Cardiac muscle cell (in vitro differentiated cells and primary cell): ENCODE results near the gene ORMDL3. TPM values are rescaled to one million over a fixed set of nuclear protein-coding genes. Genes with fewer than 3 reads are reported as not detected.

Experiments
- DNase-seq, 2 donors: peaks; one replicate each; pipeline versions ENCODE4 v3.0.0 to v3.0.0-alpha.2; 2010 to 2017; ENCODE audit warnings: low read depth in 1 of 2, low spot score in 1 of 2
- H3K27ac ChIP-seq: fragments of 200-600 bp; sonication (generic); 2 replicates; pipeline ENCODE4 v1.5.1; 2016
- H3K27me3 ChIP-seq: fragments of 200-600 bp; sonication (generic); 2 replicates; pipeline ENCODE4 v1.6.0; 2016; ENCODE audit warnings: control low read depth
- H3K36me3 ChIP-seq: fragments of 200-600 bp; sonication (generic); 2 replicates; pipeline ENCODE4 v1.5.1; 2016; ENCODE audit warnings: control low read depth
- H3K4me1 ChIP-seq: fragments of 200-600 bp; sonication (generic); 2 replicates; pipeline ENCODE4 v1.8.1; 2017; ENCODE audit warnings: low read depth, mild to moderate bottlenecking, mixed run types
- H3K4me3 ChIP-seq: fragments of 200-600 bp; sonication (generic); 2 replicates; pipeline ENCODE4 v1.5.1; 2016; ENCODE audit warnings: mild to moderate bottlenecking
- H3K9me3 ChIP-seq: fragments of 200-600 bp; sonication (generic); 2 replicates; pipeline ENCODE4 v1.5.1; 2017; ENCODE audit warnings: low read depth, mild to moderate bottlenecking, control low read depth
- polyA plus RNA-seq: library from polyadenylated mRNA; unstranded; fragments of >200 nt; fragmentation: Nextera tagmentation; extraction: Ambion mirVana; gene quantifications from 2 replicates; pipeline ENCODE4 v1.2.1, GENCODE V29; 2016
- total RNA-seq: library from RNA; depleted of rRNA; stranded (reverse); fragments of >200 nt; gene quantifications from 2 replicates; pipeline ENCODE4 v1.2.3, GENCODE V29; 2016
- TF ChIP-seq, protein P1 (sequence below): IDR thresholded peaks from 2 replicates; pipeline ENCODE4 v1.5.1; 2012; ENCODE audit warnings: low read depth, mild to moderate bottlenecking, low read length

The ORMDL3 gene
- total and polyA plus RNA-seq, 2 experiments from 2014 or later: 24.3 to 49.4 TPM

DNA sequence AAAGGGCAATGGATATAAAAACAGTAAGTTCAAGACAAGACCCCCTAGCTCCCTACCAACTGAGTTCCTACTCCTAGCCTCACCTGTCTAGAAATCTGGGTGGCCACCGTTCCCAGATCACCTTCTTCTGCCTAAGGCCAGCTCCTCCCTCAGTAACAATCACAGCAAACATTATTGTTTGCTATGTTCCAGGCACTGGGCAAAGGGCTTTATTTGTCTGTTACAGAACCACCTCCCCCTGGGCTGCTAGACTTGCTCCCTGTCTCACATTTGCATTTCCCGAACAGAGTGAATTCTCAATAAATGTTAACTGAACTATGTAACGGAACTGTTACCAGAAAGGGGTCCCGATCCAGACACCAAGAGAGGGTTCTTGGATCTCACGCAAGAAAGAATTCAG is 6.9 kb upstream of the ORMDL3 start:
- no peak for DNase-seq
- Histone ChIP-seq H3K36me3 (no peaks in the 10 kb centered on the region), H3K27me3 (no peaks in the 10 kb centered on the region), H3K9me3 (no peaks in the 10 kb centered on the region), H3K4me3 (no peak overlapping the region), H3K4me1 (no peaks in the 10 kb centered on the region), H3K27ac (no peak overlapping the region)
- TF ChIP-seq, protein P1, sequence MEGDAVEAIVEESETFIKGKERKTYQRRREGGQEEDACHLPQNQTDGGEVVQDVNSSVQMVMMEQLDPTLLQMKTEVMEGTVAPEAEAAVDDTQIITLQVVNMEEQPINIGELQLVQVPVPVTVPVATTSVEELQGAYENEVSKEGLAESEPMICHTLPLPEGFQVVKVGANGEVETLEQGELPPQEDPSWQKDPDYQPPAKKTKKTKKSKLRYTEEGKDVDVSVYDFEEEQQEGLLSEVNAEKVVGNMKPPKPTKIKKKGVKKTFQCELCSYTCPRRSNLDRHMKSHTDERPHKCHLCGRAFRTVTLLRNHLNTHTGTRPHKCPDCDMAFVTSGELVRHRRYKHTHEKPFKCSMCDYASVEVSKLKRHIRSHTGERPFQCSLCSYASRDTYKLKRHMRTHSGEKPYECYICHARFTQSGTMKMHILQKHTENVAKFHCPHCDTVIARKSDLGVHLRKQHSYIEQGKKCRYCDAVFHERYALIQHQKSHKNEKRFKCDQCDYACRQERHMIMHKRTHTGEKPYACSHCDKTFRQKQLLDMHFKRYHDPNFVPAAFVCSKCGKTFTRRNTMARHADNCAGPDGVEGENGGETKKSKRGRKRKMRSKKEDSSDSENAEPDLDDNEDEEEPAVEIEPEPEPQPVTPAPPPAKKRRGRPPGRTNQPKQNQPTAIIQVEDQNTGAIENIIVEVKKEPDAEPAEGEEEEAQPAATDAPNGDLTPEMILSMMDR: no peak

DNA sequence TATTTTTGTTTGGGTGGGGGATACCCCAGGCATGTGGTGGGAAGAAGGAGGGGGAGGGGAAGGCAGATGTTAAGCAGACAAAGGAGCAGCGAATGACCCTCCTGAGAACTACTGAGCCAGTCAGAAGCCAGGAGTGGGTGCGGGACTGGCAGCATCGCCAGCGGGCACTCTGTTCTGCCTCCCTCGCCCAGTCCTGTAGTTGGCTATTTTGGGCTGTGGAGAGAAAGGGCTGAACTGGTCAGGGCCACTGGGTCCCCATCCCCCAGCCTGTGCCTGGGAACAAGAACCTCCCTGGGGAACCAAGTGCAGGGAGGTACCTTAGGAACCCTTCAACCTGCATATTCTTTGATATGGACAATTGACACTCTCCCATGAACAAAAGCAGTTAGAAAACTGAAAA is 6.5 kb upstream of the ORMDL3 start:
- no peaks in the 10 kb centered on the region for H3K4me1 ChIP-seq
- no peak for DNase-seq
- H3K9me3 ChIP-seq: no peaks in the 10 kb centered on the region
- no peaks in the 10 kb centered on the region for H3K36me3 ChIP-seq
- no peak overlapping the region for H3K27ac ChIP-seq
- H3K4me3 ChIP-seq: no peak overlapping the region
- TF ChIP-seq, protein P1: no peak
- no peaks in the 10 kb centered on the region for H3K27me3 ChIP-seq

- Histone ChIP-seq H3K4me1 (peaks cover 22% of the 10 kb centered on the region), H3K27ac (peak overlapping the region; percentile 35), H3K27me3 (no peaks in the 10 kb centered on the region), H3K9me3 (no peaks in the 10 kb centered on the region), H3K4me3 (no peak overlapping the region), H3K36me3 (no peaks in the 10 kb centered on the region)
- TF ChIP-seq, protein P1: no peak
- DNase-seq: peak in 1 of 2 donors; percentile 83
These were observed 2.4 kb upstream of the ORMDL3 start for GRCh38 chr17:39929646-39930407.

- H3K9me3 ChIP-seq: no peaks in the 10 kb centered on the region
- peaks cover 22% of the 10 kb centered on the region for H3K4me1 ChIP-seq
- TF ChIP-seq, protein P1: no peak
- H3K36me3 ChIP-seq: no peaks in the 10 kb centered on the region
- H3K27me3 ChIP-seq: no peaks in the 10 kb centered on the region
- peak in 1 of 2 donors; percentile 93 for DNase-seq
- H3K27ac ChIP-seq: peak overlapping the region; percentile 35
- H3K4me3 ChIP-seq: no peak overlapping the region
These were observed 1.7 kb upstream of the ORMDL3 start for GRCh38 chr17:39928858-39929645.

GRCh38 chr17:39927929-39928857 is 792 bp upstream of the ORMDL3 start:
- DNase-seq: peak in 1 of 2 donors; percentile 45
- H3K9me3 ChIP-seq: no peaks in the 10 kb centered on the region
- no peaks in the 10 kb centered on the region for H3K36me3 ChIP-seq
- TF ChIP-seq, protein P1: no peak
- peak overlapping the region; percentile 94 for H3K4me3 ChIP-seq
- H3K27ac ChIP-seq: peak overlapping the region; percentile 85
- peaks cover 22% of the 10 kb centered on the region for H3K4me1 ChIP-seq
- H3K27me3 ChIP-seq: no peaks in the 10 kb centered on the region
